GM21717 (cell line): ENCODE measurements around the gene DMPK.
A peak's percentile ranks its signal among the peaks of the same experiment; 100 is the strongest.

ENCODE experiments used
- ATAC-seq: cut with Tn5 transposase; IDR thresholded peaks from one replicate; pipeline ENCODE4 v1.9.1; 2021; ENCODE audit warnings: mild to moderate bottlenecking, moderate library complexity; ENCODE audit not compliant: unreplicated experiment

Gene DMPK, protein sequence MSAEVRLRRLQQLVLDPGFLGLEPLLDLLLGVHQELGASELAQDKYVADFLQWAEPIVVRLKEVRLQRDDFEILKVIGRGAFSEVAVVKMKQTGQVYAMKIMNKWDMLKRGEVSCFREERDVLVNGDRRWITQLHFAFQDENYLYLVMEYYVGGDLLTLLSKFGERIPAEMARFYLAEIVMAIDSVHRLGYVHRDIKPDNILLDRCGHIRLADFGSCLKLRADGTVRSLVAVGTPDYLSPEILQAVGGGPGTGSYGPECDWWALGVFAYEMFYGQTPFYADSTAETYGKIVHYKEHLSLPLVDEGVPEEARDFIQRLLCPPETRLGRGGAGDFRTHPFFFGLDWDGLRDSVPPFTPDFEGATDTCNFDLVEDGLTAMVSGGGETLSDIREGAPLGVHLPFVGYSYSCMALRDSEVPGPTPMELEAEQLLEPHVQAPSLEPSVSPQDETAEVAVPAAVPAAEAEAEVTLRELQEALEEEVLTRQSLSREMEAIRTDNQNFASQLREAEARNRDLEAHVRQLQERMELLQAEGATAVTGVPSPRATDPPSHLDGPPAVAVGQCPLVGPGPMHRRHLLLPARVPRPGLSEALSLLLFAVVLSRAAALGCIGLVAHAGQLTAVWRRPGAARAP

DNA sequence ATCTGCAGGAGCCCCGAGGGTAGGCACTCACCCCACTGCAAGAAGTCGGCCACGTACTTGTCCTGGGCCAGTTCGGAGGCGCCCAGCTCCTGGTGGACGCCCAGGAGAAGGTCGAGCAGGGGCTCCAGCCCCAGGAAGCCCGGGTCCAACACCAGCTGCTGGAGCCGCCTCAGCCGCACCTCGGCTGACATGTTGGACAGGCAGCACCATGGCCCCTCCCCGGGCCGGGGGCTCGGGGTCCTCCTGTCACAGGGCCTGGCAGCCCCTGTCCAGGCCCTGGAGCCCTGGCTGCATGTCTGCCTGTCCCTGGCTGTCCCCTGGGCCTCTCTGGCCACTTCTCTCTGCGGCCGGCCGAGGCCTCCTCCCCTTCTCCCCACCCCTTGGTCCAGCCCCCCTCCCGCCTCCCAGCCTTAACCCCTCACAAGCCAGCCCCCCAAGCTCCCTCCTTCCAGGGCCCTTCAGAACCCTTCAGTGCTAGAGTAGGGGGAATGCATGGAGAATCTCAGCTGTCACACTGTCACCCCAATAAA, at the start of gene DMPK:
Gene DMPK (minus strand): TSS at position 329 of the 530 bp plus-strand sequence. CDS start 138 bp downstream, at position 191.
- ATAC-seq = no peak

DNA sequence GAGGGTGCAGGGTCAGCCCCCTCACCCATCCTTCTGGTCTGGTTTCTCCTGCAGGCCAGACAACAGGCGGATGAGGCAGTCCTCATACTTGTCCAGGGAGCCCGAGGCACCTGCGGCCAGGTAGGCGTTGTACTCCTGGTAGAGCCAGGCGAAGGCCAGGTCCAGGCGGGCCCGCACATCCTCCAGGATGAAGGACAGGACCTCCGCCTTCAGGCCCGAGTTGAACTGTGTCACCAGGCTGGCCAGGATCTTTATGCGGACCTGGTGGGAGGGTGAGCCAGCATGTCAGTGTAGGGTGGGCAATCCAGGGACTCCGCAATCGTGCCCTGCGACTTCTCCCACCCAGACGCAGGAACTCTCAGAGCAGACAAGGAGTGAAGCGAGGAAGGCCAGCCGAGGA, 46.7 kb upstream of the DMPK start:
- ATAC-seq = no peak

DNA sequence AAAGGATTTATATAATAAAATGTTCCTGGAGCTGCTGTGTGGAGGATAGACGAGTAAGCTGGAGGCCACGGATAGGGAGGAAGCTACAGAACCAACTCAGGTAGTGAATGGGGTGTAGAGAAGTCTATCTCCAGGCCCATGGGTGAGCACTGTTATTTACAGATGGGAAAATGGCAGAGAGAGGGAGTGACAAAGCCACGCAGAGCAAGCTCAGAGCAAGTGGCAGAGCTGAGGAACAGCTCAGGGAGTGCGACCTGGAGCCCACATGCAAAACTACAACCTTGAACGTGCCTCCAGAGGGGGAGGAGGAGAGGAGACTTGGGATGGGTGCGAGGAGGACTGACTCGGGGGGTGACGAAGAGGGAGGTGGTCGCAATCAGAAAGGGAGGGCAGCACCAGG, 46.2 kb upstream of the DMPK start:
- ATAC-seq = no peak

- ATAC-seq = no peak
Measured at GRCh38 chr19:45827459-45828093, 45.3 kb upstream of the DMPK start.

DNA sequence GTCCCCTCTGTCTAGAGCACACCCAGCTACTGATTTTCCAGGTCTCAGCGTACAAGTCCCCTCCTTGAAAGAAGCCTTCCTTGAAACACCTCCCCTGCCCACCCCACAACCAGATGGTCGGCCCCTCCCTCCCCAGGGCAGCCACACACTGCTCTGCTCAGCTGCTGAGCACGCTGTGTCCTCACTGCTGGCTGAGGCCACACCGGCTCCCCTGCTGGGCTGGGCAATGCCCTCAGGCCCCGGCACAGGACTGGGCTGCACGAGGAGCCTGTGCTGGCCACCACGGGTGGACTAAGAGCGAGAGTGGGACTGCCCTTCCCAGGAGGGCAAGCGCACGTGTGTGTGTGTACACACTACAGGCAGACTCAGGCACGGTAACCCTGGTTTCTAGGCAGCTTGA, 44.6 kb upstream of the DMPK start:
- no peak for ATAC-seq

- no peak for ATAC-seq
Measured at GRCh38 chr19:45825917-45826893, 43.9 kb upstream of the DMPK start.

- no peak for ATAC-seq
Measured at GRCh38 chr19:45825263-45825605, 42.9 kb upstream of the DMPK start.

- ATAC-seq = no peak
Measured at GRCh38 chr19:45824531-45825262, 42.4 kb upstream of the DMPK start.

GRCh38 chr19:45824041-45824471, 41.8 kb upstream of the DMPK start:
- ATAC-seq = no peak

DNA sequence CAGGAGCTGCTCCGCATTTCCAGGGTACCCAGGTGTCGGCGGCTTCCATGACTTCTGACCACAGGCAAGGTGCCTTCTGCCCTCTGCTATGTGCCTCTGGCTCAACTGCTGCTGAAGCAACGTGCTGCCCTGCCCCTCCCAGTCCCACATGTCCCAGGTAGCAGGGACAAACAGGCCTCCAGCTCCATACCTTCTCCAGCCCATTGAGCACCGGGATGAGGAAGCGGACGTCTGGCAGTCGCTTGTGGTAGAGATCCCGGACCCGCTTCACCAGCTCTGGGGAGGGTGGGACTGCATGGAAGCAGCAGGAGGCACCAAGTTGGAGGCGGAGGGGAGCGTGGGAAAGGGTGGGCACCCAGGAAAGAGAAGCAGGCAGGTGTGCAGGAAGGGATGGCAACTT, 40.9 kb upstream of the DMPK start:
- no peak for ATAC-seq

GRCh38 chr19:45822716-45823115, 40.4 kb upstream of the DMPK start:
- no peak for ATAC-seq

GRCh38 chr19:45821570-45821969, 39.3 kb upstream of the DMPK start:
- ATAC-seq = no peak

- ATAC-seq = no peak
Measured at GRCh38 chr19:45821103-45821521, 38.8 kb upstream of the DMPK start.

GRCh38 chr19:45820413-45821102, 38.3 kb upstream of the DMPK start:
- no peak for ATAC-seq

- no peak for ATAC-seq
Measured at GRCh38 chr19:45819769-45820168, 37.5 kb upstream of the DMPK start.

DNA sequence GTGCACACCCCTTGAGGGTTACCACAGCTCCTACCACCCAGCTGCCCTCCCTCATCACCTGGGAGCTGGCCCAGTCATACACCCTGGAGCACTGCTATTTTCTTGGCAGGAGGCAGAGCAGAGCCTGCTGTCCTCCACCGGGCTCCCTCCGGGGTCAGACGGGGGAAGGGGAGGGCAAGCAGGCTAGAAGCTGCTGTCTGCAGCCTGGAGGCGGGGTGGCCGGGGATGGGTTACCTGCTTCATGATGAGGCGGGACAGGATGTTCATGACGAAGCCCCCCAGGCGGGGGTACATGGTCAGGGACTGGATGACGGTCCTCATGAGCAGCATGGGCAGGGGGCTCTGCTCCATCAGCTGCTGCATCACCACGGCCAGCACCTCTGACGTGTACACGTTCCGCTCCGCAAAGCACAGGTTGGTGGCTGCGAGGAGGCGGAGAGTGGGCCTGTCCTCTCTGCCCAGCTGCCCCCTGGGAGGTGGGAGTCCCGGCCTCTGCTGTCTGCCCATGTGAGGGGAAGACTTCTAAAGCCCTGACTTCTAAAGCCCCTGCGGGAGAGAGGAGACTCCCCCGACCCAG, 35.5 kb upstream of the DMPK start:
- no peak for ATAC-seq

DNA sequence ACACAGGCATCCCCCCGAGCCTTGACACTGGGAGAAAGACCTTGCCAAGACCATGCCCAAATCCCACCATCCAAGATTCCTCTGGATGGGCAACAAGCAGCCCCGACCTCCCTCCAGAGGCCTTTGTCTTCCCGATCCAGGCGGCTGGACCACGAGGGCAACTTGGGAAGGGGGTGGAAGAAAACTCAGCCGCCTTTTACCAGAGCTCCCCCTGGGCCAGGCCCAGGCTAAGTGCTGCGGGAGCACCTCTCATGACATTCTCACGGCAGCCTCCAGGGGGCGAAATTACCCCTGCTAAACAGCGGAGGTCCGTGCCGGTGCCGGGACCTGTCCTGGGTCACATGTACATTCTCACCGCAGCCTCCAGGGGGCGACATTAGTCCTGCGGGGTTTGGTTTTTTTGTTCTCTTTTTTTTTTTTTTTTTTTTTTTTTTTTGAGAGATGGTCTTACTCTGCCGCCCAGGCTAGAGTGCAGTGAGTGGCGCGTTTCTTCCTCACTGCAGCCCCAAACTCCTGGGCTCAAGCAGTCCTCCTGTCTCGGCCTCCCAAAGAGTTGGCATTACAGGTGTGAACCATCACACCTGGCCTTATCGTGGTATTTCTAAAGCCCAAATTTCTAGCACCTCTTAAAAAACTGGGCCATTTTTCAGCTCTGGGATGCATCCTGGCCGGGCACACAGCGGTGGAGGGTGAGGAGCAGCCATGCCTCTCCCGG, 34.9 kb upstream of the DMPK start:
- peak; percentile 64 for ATAC-seq

DNA sequence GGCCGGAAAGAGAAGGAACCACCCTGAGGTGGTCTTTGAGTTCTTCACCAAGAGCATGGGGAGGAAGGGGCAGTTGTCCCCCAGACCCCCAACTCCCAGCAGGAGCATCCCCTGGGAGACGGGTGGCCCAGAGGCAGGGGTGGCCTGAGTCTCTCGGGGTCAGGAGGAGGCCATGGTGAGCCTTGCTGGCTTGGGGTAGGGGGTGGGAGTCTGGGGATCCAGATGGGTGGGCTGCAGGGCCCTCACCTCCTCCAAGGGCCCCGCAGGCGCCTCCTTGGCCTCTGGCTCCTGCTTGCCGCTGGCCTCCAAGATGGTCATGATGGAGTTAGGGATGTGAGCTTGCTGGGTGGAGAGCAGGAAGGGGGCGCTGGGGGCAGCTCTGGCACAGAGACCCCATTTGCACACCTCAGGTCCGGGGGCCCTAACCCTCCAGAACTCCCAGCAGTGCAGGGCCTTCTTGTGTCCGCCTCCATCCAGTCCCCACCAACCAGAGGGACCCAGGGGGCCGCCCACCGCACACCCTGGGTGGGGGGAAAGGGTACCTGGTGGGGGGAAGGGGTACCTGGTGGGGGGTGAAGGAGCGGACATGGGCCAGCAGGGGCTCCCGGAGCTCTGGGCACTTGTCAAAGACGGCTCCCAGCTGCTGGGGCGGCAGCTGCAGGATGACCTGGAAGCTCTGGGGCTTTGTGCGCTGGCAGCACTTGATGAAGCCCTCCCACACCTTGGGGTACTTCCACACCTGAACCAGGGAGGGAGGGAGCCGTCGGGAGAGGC, 34.1 kb upstream of the DMPK start:
- ATAC-seq = no peak
